GM18498 (cell line): Measurements from ENCODE around the gene SYTL3.
"Not testable (repeated sequence)": the region's sequence is repeated elsewhere in the genome, so short reads cannot be mapped to it uniquely, and the experiment has no call there.

Experiments
- ATAC-seq: cut with Tn5 transposase; IDR thresholded peaks from one replicate; pipeline ENCODE4 v1.9.1; 2021; ENCODE audit warnings: mild to moderate bottlenecking, moderate library complexity; ENCODE audit not compliant: unreplicated experiment

The SYTL3 gene

GRCh38 chr6:158649289-158650143 lies at the start of gene SYTL3:
SYTL3 (plus strand) TSS chr6:158650054; CDS start chr6:158663269, 13,215 bp downstream.
- ATAC-seq: peak; percentile 52

- ATAC-seq: no peak
These were observed 46.4 kb upstream of the SYTL3 start for GRCh38 chr6:158603261-158604047.

- ATAC-seq: no peak
These were observed 45.8 kb upstream of the SYTL3 start for GRCh38 chr6:158604048-158604406.

- ATAC-seq: no peak
These were observed 44.5 kb upstream of the SYTL3 start for GRCh38 chr6:158605266-158605878.

- ATAC-seq: not testable (repeated sequence)
These were observed 43.8 kb upstream of the SYTL3 start for GRCh38 chr6:158606011-158606410.

- no peak for ATAC-seq
These were observed 42.9 kb upstream of the SYTL3 start for GRCh38 chr6:158606935-158607334.

GRCh38 chr6:158607411-158608170 lies 42.3 kb upstream of the SYTL3 start:
- ATAC-seq: no peak

- no peak for ATAC-seq
These were observed 41.6 kb upstream of the SYTL3 start for GRCh38 chr6:158608221-158608620.

- ATAC-seq: no peak
These were observed 40.2 kb upstream of the SYTL3 start for GRCh38 chr6:158609455-158610155.

- ATAC-seq: no peak
These were observed 39.4 kb upstream of the SYTL3 start for GRCh38 chr6:158610319-158610968.

GRCh38 chr6:158611039-158611438 lies 38.8 kb upstream of the SYTL3 start:
- no peak for ATAC-seq

GRCh38 chr6:158611541-158612370 lies 38.1 kb upstream of the SYTL3 start:
- ATAC-seq: no peak

- not testable (repeated sequence) for ATAC-seq
These were observed 35.2 kb upstream of the SYTL3 start for GRCh38 chr6:158614606-158615005.

- not testable (repeated sequence) for ATAC-seq
These were observed 31.6 kb upstream of the SYTL3 start for GRCh38 chr6:158618289-158618688.

GRCh38 chr6:158619922-158620801 lies 29.7 kb upstream of the SYTL3 start:
- ATAC-seq: no peak

- ATAC-seq: no peak
These were observed 28.7 kb upstream of the SYTL3 start for GRCh38 chr6:158620963-158621693.
